Sigmoid colon (tissue), 4 donors: ENCODE measurements around the gene DDI2.

Experiments
- EP300 ChIP-seq, 4 donors: sonication (generic); formaldehyde crosslinking; IDR thresholded peaks; one replicate each; pipeline ENCODE4 v1.6.1; 2017; ENCODE audit warnings: antibody characterized with exemption in 4 of 4
- POLR2A ChIP-seq, 2 donors: fragments of 450-650 bp; IDR thresholded peaks; one replicate each; pipeline ENCODE4 v1.6.1; 2016; ENCODE audit warnings: antibody characterized with exemption in 2 of 2, mild to moderate bottlenecking in 2 of 2, moderate library complexity in 2 of 2
- POLR2AphosphoS5 ChIP-seq, 4 donors: sonication (generic); formaldehyde crosslinking; IDR thresholded peaks; one replicate each; pipeline ENCODE4 v1.6.1; 2017; ENCODE audit warnings: antibody characterized with exemption in 4 of 4
- TF ChIP-seq, protein P1 (sequence below), 4 experiments: fragments of 450-650 bp in 3 of 4; fragments of 200-600 bp in 1 of 4; IDR thresholded peaks; one replicate each; pipeline ENCODE4 v1.5.1; 2016 to 2019; ENCODE audit warnings: antibody characterized with exemption in 4 of 4, mild to moderate bottlenecking in 3 of 4, moderate library complexity in 2 of 4

DNA sequence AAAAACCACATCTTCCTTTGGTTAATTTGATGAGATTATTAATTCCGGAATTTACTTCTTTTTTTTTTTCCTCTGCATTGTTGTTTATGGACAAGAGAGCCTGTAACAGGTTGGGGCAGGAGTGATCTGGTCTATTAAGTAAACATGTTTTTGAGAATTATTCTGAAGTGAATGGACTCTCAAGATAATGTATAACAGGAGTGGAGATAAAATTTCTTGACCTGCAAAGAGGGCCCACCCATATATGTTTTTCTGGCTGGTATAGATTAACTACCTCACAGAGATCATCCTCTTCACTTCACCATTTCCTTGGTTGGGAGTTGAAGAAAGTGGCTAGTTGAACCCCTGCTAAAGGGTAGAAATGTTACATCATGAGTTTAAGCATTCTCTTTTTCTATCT is 10.7 kb downstream of the DDI2 start:
- no peak for TF ChIP-seq POLR2AphosphoS5 (IDR thresholded peaks at IDR 0.05)
- TF ChIP-seq, protein P1, sequence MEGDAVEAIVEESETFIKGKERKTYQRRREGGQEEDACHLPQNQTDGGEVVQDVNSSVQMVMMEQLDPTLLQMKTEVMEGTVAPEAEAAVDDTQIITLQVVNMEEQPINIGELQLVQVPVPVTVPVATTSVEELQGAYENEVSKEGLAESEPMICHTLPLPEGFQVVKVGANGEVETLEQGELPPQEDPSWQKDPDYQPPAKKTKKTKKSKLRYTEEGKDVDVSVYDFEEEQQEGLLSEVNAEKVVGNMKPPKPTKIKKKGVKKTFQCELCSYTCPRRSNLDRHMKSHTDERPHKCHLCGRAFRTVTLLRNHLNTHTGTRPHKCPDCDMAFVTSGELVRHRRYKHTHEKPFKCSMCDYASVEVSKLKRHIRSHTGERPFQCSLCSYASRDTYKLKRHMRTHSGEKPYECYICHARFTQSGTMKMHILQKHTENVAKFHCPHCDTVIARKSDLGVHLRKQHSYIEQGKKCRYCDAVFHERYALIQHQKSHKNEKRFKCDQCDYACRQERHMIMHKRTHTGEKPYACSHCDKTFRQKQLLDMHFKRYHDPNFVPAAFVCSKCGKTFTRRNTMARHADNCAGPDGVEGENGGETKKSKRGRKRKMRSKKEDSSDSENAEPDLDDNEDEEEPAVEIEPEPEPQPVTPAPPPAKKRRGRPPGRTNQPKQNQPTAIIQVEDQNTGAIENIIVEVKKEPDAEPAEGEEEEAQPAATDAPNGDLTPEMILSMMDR (IDR thresholded peaks at IDR 0.05): no peak
- no peak for TF ChIP-seq POLR2A (IDR thresholded peaks at IDR 0.05)
- TF ChIP-seq EP300 (IDR thresholded peaks at IDR 0.05): no peak
